ENCODE data around the gene ZNF292. TPM values are rescaled to one million over a fixed set of nuclear protein-coding genes. Genes with fewer than 3 reads are reported as not detected.
A peak's percentile ranks its signal among the peaks of the same experiment; 100 is the strongest.

Gene ZNF292
- total RNA-seq, 1 donor: 39.4 TPM

GRCh38 chr6:87181903-87182302 is 26.5 kb downstream of the ZNF292 start:
- Histone ChIP-seq H3K27ac (ENCODE audit: low read depth, low read length) (no peak overlapping the region), H4K20me1 (ENCODE audit: insufficient read depth, low read length) (peaks cover 62% of the 10 kb centered on the region), H3K79me2 (ENCODE audit: insufficient read depth, low read length) (peaks cover 83% of the 10 kb centered on the region), H2AFZ (ENCODE audit: low read length) (no peak overlapping the region), H3K4me2 (ENCODE audit: insufficient read depth, low read length) (no peak overlapping the region), H3K9me3 (ENCODE audit: low read depth, low read length) (no peaks in the 10 kb centered on the region), H3K4me3 (ENCODE audit: insufficient read depth, low read length) (no peak overlapping the region), H3K4me1 (ENCODE audit: insufficient read depth, low read length) (peaks cover 15% of the 10 kb centered on the region), H3K27me3 (ENCODE audit: insufficient read depth, low read length) (no peaks in the 10 kb centered on the region), H3K36me3 (ENCODE audit: insufficient read depth, low read length) (no peaks in the 10 kb centered on the region)
- TF ChIP-seq CTCF (IDR thresholded peaks at IDR 0.05; ENCODE audit: extremely low read depth, low read depth, low read length): no peak
- DNase-seq (ENCODE audit: insufficient read length, low spot score, missing footprints): no peak

DNA sequence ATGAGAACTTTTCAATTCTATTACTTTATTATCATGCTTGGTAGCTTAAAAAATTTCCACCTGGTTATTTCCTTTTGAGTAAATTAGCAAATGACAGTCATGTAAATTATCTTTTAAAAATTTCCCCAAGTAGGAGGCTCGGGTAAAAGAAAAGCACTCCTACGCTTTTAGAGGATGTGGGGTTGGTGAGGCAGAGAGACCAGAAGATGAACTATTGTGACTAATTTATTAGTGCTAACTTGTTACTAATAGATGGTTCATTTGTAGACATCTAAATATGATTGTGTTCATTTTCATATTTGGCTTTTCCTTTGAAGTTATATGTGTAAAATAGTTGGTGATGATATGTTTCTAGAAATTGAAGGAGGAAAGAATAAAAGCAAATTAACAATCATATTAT is 27.0 kb downstream of the ZNF292 start:
- no peak overlapping the region for H3K4me3 ChIP-seq (ENCODE audit: insufficient read depth, low read length)
- no peak overlapping the region for H3K4me2 ChIP-seq (ENCODE audit: insufficient read depth, low read length)
- peaks cover 62% of the 10 kb centered on the region for H4K20me1 ChIP-seq (ENCODE audit: insufficient read depth, low read length)
- no peak for DNase-seq (ENCODE audit: insufficient read length, low spot score, missing footprints)
- H2AFZ ChIP-seq (ENCODE audit: low read length): no peak overlapping the region
- no peaks in the 10 kb centered on the region for H3K9me3 ChIP-seq (ENCODE audit: low read depth, low read length)
- peaks cover 83% of the 10 kb centered on the region for H3K79me2 ChIP-seq (ENCODE audit: insufficient read depth, low read length)
- H3K27ac ChIP-seq (ENCODE audit: low read depth, low read length): no peak overlapping the region
- peaks cover 15% of the 10 kb centered on the region for H3K4me1 ChIP-seq (ENCODE audit: insufficient read depth, low read length)
- TF ChIP-seq CTCF (IDR thresholded peaks at IDR 0.05; ENCODE audit: extremely low read depth, low read depth, low read length): no peak
- H3K36me3 ChIP-seq (ENCODE audit: insufficient read depth, low read length): no peaks in the 10 kb centered on the region
- no peaks in the 10 kb centered on the region for H3K27me3 ChIP-seq (ENCODE audit: insufficient read depth, low read length)

DNA sequence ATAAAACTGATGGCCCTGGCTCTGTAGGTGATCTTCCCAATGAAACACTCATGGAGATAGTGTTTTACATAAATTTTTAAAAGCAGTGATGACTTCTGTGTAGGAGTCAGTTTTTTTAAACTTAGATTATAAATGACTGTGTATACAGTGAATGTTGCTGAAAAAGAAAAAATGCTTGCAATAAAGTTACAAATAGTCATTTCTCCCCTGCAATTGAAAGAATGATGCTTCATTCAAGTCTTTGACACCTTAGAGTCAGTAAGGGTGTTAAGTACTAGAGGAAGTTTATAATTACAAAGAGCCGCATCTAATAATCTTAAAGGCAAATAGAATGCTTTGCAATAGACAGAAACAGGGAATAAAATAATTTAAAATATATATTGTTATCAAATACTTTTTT is 27.6 kb downstream of the ZNF292 start:
- Histone ChIP-seq H3K36me3 (ENCODE audit: insufficient read depth, low read length) (no peaks in the 10 kb centered on the region), H3K4me2 (ENCODE audit: insufficient read depth, low read length) (no peak overlapping the region), H3K79me2 (ENCODE audit: insufficient read depth, low read length) (peaks cover 82% of the 10 kb centered on the region), H4K20me1 (ENCODE audit: insufficient read depth, low read length) (peaks cover 59% of the 10 kb centered on the region), H3K4me3 (ENCODE audit: insufficient read depth, low read length) (no peak overlapping the region), H3K27ac (ENCODE audit: low read depth, low read length) (peak overlapping the region; percentile 41), H3K9me3 (ENCODE audit: low read depth, low read length) (no peaks in the 10 kb centered on the region), H3K27me3 (ENCODE audit: insufficient read depth, low read length) (no peaks in the 10 kb centered on the region), H2AFZ (ENCODE audit: low read length) (no peak overlapping the region), H3K4me1 (ENCODE audit: insufficient read depth, low read length) (peaks cover 15% of the 10 kb centered on the region)
- no peak for TF ChIP-seq CTCF (IDR thresholded peaks at IDR 0.05; ENCODE audit: extremely low read depth, low read depth, low read length)
- DNase-seq (ENCODE audit: insufficient read length, low spot score, missing footprints): no peak

GRCh38 chr6:87183687-87184086 is 28.3 kb downstream of the ZNF292 start:
- H3K4me3 ChIP-seq (ENCODE audit: insufficient read depth, low read length): no peak overlapping the region
- no peak overlapping the region for H2AFZ ChIP-seq (ENCODE audit: low read length)
- H3K9me3 ChIP-seq (ENCODE audit: low read depth, low read length): no peaks in the 10 kb centered on the region
- no peak overlapping the region for H3K4me2 ChIP-seq (ENCODE audit: insufficient read depth, low read length)
- peaks cover 15% of the 10 kb centered on the region for H3K4me1 ChIP-seq (ENCODE audit: insufficient read depth, low read length)
- peak overlapping the region; percentile 44 for H3K27ac ChIP-seq (ENCODE audit: low read depth, low read length)
- H3K79me2 ChIP-seq (ENCODE audit: insufficient read depth, low read length): peaks cover 80% of the 10 kb centered on the region
- H4K20me1 ChIP-seq (ENCODE audit: insufficient read depth, low read length): peaks cover 55% of the 10 kb centered on the region
- TF ChIP-seq CTCF (IDR thresholded peaks at IDR 0.05; ENCODE audit: extremely low read depth, low read depth, low read length): no peak
- no peaks in the 10 kb centered on the region for H3K27me3 ChIP-seq (ENCODE audit: insufficient read depth, low read length)
- H3K36me3 ChIP-seq (ENCODE audit: insufficient read depth, low read length): no peaks in the 10 kb centered on the region
- peak; percentile 76 for DNase-seq (ENCODE audit: insufficient read length, low spot score, missing footprints)
